NOMO-1 treated with dmso at 0.1 percent for 144 hours (cell line): ENCODE measurements around the gene MAP3K1.
"Not testable (repeated sequence)": the region's sequence is repeated elsewhere in the genome, so short reads cannot be mapped to it uniquely, and the experiment has no call there.

Experiments used
- DNase-seq: peaks from one replicate; lab custom pipeline; 2025; ENCODE audit not compliant: unreplicated experiment; lab: John Stamatoyannopoulos, UW

MAP3K1 gene

DNA sequence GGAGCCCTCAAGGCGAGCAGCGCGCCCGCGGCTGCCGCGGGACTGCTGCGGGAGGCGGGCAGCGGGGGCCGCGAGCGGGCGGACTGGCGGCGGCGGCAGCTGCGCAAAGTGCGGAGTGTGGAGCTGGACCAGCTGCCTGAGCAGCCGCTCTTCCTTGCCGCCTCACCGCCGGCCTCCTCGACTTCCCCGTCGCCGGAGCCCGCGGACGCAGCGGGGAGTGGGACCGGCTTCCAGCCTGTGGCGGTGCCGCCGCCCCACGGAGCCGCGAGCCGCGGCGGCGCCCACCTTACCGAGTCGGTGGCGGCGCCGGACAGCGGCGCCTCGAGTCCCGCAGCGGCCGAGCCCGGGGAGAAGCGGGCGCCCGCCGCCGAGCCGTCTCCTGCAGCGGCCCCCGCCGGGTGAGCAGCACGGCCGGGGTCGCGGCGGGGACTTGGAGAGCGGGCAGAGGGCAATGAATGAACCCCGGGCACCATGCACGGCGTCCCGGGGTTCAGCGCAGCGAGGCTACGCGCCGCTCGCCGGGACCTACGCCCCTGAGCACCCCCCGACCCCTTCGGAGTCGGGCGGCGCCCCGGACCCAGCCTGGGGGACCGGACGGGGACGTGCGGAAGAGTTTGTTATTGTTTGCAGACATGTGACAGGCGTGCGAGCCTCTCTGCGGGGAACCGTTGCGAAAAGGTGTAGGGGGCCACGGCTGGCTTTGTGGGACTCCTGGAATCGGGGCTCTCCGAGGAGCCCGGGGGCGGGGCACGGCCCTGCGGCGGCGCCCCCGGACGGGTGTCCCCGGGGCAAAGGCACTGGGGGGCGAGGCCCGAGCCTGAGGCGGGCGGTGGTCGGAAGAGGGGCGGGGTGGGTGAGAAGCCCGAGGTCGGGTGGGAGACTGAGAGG, 553 bp downstream of the MAP3K1 start:
- DNase-seq, result peak; percentile 45

DNA sequence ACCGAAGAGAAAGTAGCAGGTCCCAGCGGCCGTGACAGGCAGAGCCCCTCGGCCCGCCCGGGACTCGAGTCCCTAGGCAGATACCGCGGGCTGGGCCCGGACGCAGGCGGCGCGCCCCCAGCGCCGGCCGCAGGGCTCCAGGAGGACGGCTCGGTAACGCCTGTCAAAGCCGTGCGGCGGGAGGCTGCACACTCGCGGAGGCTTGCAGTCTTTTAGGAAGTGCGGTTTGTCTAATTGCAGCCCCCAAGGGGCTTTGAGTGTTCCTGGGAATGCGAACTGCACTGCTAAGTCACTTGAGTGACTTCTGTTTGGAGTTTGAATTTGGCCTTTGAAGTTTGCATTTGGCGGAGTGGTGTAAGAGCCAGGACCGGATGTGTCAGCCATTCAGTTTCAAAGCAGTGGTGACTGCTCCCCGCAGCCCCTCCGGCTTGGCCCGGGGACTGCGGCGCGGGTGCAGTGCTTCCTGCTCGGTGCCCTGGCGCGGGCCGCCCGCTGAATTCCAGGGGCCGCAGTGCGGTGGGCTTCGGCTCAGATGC, 1.3 kb downstream of the MAP3K1 start:
- peak; percentile 38 for DNase-seq

DNA sequence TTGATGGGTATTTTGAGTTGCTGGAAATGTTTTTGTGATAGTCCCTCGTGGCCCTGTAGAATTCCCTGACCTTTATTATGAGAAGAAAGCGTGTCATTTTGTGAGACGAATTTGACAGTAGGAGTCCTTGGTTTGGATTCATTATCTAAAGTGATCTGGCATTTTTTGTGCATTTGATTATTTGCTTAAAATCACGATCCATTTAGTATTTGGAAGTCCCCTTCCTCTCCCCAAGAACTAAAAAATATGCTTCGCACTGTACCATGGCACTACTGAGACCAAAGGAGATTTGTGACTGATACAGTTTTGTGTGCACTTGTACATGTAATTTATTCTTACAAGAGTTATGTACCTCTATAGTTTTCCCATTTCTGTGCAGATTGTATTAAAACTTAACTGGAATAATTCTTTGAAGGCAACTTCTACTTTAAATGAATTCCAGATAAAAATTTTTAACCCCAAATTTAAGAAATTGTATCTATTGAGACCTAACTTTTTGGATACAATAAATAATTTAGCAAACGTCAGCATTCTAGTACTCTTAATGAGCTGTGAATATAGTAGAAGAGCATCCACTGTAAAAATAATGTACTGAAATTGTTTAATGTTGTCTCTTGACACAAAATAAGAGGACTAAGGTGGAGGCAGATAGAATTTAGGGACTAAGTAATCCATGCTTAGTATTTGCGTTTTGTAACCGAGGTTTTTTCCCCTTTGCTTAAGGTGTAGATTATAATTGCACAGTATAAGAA, 2.1 kb downstream of the MAP3K1 start:
- no peak for DNase-seq

GRCh38 chr5:56818450-56819037, 3.2 kb downstream of the MAP3K1 start:
- no peak for DNase-seq

GRCh38 chr5:56819060-56819881, 3.9 kb downstream of the MAP3K1 start:
- peak; percentile 17 for DNase-seq

DNA sequence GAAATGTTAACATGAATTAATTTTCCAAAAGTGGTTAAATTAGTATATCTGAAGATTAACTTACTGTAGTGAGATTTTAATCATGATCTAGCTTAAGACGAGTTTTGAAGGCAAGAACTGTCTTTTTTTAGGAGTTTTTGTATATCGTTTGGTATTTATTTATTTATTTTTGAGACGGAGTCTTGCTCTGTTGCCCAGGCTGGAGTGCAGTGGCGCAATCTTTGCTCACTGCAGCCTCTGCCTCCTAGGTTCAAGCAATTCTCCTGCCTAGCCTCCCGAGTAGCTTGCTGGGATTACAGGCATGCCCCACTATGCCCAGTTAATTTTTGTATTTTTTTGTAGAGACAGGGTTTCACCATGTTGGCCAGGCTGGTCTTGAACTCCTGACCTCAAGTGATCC, 6.5 kb downstream of the MAP3K1 start:
- not testable (repeated sequence) for DNase-seq

- DNase-seq, result no peak
These were observed 7.6 kb downstream of the MAP3K1 start for GRCh38 chr5:56822981-56823380.

- DNase-seq, result no peak
These were observed 8.7 kb downstream of the MAP3K1 start for GRCh38 chr5:56824019-56824418.

DNA sequence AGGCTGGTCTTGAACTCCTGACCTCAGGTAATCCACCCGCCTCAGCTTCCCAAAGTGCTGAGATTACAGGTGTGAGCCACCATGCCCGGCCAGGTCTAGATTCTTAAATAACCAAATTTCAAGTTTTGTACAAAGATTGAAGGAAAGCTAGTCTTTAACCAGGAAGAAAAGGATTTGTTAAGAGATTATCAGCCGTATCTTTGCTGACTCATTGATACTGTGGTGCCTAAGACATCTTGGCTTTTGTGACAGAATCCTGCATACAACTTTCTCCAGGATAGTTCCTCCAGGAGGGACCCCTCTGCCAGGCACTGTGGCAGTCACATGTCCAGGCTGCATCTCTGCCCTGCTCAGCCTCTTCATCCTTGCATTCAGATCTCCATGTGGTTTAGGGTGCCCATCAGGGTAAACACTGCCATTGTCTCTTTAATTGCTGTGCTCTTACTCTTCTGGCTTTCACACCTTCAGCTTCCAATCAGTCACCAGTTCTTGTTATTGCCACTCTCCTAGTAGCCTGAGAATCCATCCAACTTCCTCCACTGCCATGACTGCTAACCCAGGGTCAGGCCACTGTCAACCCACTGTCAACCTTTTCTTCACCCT, 10.0 kb downstream of the MAP3K1 start:
- no peak for DNase-seq

- DNase-seq, result no peak
These were observed 11.7 kb downstream of the MAP3K1 start for GRCh38 chr5:56827049-56827448.

- DNase-seq, result no peak
These were observed 12.6 kb downstream of the MAP3K1 start for GRCh38 chr5:56827924-56828323.

- DNase-seq, result no peak
These were observed 14.0 kb downstream of the MAP3K1 start for GRCh38 chr5:56829137-56829908.

DNA sequence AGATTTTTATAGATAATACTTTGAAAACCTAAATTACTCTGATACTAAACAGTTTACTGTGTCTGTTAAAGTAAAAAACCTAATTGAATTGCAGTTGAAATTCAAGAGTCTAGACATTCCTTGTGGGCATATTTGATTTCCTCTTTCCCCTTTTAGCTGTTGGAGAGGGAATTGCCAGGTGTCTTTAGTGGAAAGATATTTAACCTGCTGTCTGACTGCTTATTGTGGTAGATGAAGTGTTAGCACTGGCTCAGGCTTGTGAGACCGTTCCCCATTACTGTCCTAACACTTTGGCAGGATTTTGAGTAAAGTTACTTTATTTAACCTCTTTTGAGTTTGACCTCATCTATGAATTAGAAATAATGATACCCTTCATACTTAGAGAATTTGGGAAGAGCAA, 16.4 kb downstream of the MAP3K1 start:
- no peak for DNase-seq

DNA sequence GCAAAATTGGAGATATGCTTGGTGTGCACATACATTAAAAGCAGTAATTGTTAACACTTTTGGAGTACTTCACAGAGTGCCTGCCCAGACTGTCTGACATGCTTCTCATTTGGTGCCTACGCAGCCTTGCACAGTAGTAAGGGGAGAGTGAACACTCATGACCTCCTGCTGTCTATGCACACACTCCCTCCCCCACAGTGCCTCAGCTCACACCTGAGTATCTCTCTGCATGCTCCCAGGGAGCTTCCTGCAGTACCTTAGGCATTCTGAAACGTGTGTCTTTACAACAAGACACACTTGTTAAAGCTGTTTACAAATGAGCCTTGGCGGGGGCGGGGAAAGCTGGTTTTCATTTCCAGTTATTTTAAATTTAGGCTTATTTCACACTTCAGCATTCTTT, 18.0 kb downstream of the MAP3K1 start:
- DNase-seq, result no peak

GRCh38 chr5:56837381-56837780, 22.0 kb downstream of the MAP3K1 start:
- no peak for DNase-seq

- DNase-seq, result no peak
These were observed 22.6 kb downstream of the MAP3K1 start for GRCh38 chr5:56837956-56838355.

GRCh38 chr5:56838409-56839039, 23.2 kb downstream of the MAP3K1 start:
- DNase-seq, result peak; percentile 48

GRCh38 chr5:56839062-56839461, 23.7 kb downstream of the MAP3K1 start:
- no peak for DNase-seq

GRCh38 chr5:56840597-56840996, 25.2 kb downstream of the MAP3K1 start:
- no peak for DNase-seq
